NCI-H2196 (cell line): ENCODE data around the gene CPHXL2.

Experiments used
- DNase-seq: peaks from one replicate; lab custom pipeline; 2025; ENCODE audit not compliant: unreplicated experiment; lab: John Stamatoyannopoulos, UW

Gene CPHXL2

GRCh38 chr16:75644240-75645012 lies 32.4 kb downstream of the CPHXL2 start:
- no peak for DNase-seq

- DNase-seq, result no peak
These were observed 36.2 kb downstream of the CPHXL2 start for GRCh38 chr16:75640598-75640997.

DNA sequence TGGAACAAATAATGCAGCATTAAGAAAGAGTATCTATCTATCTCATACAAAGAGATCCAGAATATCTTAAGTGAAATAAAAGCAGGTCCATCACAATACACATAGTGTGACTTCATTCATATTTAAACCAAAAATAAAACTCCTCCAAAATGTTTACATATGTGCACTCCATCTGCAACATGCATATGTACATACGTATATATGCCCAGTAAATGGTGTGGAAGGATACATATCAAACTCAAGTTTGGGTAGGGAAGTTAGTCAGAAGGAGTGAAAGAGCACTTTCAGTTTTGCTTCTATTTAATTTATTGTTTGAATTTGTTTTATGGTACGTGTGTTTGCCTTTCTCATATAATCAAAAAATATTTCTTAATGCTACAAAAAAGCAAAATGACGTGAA lies 41.8 kb downstream of the CPHXL2 start:
- DNase-seq, result no peak

- DNase-seq, result peak; percentile 26
These were observed 44.0 kb downstream of the CPHXL2 start for GRCh38 chr16:75632857-75633256.

DNA sequence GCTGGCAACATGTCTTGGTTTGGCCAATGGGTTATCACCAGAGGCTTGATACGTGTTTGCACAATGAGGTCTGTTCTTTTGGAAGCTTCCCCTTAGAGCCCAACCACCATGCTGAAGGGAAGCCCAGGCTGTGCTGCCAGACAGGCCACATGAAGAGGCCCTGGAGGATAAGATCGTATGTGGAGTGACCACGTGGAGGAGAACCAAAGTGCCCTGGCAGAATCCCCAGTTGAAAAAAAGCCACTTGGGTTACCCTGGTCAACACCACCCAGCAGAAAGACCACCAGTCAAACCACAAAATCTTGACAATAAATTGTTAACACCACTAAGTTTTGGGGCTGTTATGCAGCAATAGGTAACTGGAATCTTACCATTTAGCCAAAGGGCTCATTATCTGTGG lies 46.8 kb downstream of the CPHXL2 start:
- no peak for DNase-seq

DNA sequence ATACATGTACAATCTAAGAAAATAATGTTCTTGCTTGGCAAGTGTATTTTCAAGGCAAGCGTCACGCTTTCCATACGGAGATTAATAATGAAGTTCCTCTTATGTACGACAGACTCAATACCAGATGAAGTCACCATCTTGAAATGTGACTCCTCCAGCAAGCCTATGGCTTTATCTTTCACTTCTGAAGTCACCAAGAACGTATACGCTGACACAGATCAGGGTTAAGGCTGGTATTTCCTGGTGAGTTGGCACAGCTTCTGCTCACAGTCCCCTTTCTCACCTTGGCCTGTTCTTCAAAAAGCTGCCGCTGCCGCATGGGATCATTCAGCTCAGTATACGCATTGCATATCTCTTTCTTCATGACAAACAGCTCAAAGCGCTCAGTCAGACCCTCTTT lies 47.7 kb downstream of the CPHXL2 start:
- DNase-seq, result no peak

- DNase-seq, result no peak
These were observed 48.5 kb downstream of the CPHXL2 start for GRCh38 chr16:75628351-75628750.

DNA sequence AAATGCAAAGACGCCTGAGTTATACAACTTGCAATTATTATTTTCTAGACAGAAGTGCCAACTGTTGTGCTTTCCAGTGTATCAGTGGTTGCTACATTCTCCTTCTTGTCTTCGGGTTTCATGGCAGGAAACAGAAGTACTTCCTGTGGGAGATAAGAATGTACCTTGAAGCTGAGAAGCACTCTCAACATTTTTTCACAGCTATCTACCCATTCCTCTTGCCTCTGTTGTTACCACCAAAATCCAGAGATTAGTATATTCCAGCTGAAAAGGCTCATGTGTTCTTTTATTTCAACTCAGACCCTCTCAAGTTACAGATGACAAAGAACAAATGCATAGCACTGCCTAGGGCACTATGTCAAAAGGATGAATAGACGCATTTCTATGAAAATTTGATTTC lies 49.0 kb downstream of the CPHXL2 start:
- DNase-seq, result no peak

DNA sequence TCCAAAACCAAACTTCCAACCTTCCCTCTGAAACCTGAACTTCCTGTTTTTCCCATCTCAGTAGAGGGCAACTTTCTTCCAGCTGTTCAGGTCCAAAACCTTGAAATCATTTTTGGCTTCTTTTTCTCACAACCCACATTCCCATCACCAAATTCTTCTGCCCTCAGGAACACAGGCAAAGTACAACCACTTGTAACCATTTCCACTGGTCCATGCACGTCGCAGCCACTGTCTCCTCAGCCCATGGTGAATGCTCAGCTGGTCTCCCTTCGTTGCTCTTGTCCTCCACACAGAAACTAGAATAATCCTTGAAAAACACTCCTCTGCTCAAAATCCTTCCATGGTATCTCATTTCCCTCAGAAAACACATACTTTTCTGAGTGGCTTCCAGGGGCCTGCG lies 50.0 kb downstream of the CPHXL2 start:
- DNase-seq, result no peak

DNA sequence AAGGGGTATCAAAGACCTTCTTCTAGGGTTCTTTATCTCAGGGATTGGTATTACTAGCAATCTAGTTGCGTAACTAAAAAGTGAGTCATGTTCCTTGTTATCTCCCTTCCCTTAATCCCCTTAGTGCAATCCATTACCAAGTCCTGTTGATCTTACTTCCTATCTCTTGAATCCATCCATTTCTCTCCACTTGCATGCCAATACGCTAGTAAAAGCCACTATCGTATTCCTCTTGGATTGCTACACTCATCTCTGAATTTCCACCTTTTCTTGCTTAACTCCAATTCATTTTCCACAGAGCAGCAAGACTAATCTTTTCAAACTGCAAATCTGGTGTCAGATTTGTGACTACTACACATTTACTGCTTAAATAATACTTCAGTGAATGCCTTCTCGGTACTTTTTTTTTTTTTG lies 51.9 kb downstream of the CPHXL2 start:
- no peak for DNase-seq

DNA sequence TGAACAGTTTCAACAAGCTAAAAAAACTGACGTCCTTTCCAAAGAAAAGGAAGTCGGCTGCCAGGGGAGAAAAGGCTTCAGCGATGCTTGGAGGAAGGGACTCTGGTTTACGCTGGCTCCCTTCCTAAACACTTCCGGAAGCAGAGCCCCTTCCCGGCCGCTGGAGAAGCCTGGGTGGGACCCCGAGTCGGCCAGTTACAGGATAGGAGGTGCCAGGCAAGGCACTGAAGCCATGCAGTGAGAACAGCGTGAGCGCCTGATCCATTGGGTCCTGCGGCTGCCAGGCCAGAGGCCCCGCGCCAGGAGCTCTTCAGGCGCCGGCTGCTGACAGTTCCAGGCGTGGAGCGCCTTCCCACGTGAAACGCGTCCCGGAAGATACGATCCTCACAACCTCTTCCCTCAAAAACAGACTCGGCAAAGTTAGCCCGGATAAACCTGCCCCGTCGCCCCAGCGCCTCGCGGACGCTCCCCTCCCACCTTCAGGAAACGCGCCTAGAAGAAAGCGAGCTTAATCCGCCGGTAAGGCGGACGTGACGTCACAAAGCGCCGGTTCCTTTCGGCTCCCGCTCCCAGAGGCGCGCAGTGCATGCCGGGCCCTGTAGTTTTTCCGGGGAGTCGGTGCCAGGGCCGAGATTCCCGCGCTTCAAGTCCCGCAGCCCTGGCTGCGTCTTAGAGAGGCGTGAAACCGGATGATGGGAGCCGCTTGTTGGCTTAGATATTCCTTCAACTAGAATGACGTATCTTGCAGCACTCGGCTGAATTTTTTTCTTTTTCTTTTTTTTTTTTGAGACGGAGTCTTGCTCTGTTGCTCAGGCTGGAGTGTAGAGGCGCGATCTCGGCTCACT lies 53.8 kb downstream of the CPHXL2 start, which contains the start of gene ADAT1:
ADAT1 (minus strand) TSS at position 521 of the 845 bp plus-strand sequence. CDS start 2,482 bp downstream, outside the sequence.
- DNase-seq, result peak; percentile 93

DNA sequence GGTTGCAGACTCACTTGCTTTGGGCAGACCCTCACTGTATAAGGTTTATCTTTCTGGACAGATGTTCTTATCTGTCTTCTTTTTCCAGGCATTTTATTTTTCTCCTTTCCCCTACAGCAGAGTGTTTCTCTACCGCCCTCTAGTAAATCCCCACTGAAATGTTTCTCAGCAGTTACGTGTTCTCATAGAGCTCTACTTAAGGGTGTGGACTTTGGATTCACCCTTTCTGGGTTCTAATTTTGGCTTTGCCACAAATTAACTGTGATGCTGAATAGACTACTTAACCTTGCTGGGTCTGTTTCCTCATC lies 55.7 kb downstream of the CPHXL2 start:
- DNase-seq, result no peak

DNA sequence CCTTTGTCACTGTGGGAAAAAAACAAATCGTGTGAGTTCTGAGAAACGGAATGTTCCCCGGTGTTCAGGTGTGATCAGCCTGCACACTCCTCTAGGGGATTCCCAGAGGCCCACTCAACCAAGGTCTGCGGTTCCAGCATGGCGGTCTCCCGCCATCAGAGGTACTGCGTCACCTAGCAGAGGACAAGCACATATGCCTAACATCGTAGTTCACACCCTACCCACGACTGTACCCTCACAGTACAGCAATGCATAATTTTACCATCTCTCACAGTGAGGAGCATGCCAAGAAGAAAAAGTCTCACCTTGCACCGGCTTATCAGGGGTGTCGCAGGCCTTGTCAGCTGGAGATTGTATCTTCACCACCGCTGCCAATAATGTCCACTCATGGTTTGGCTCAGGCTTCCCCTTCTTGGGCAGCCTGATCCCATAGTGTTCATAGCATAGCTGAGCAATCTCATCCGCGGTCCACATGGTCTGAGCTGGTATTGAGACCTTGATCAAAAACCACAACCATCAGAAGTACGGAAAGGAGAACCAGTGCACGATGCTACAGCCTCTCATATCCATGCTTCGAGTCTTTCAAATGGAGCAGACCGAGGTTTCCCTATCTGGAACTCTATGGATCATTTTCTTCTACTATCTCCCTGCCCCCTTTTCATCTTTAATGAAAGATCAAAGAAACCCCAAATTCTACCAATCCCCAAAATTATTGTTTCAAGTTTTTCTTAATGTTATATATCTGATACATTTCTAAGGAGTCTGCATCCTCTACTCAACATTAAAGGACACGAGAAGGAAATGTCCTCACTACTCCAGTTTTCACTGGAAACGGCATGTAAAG lies 56.3 kb downstream of the CPHXL2 start:
- DNase-seq, result no peak

DNA sequence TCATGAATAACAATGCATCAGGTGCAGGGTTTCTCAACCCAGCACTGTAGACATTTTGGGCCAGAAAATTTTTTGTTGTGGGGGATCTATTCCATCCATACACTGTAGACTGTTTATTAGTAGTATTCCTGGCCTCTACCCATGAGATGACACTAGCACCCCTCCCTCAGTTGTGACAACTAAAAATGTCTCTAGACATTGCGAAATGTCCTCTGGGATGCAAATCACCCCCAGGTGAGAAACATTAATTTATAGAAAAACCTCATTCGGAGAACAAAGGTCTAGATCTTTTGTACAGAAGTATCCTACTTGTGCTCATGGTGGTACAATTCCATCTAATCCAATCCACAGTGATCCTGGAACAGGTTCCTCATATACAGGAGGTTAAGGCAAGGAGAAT lies 58.0 kb downstream of the CPHXL2 start:
- DNase-seq, result no peak

DNA sequence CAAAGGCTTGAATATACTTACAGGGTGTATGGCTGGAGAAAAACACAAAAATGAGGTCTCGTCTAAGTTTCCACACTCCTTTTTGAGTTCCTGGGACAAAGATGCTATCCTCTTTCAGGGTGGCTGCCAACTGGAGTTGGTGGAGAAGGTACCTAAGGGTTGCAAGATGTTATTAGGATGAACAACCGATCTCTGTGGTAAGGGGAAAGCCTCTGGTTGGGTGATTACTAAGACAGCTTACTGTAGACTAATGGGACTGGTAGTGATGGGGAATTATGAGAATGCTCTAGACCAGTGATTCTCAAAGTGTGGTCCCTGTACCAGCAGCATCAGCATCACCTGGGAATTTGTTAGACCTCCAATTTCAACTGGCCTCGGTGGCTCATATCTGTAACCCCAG lies 59.7 kb downstream of the CPHXL2 start:
- no peak for DNase-seq

DNA sequence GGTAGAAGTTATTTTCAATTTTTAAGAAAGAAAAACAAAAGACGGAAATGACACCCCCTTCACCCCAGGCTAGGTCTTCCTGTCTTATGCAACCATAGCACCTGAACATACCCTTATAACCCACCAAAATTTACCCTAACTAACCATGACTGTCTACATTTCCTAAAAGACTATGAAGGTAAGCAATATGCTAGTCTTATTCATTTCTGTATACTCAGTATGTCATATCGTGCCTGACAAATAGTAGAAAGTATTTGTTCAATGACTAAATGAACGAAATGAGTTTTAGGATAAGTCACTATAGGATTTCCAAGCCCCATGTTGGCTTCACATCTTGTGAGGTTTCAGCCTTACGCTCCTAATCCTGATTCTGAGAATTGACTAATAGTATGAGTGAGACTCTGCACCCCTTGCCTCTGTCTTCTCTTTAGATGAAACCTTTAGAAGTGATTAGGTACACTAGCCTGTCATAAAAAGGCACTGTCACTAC lies 60.2 kb downstream of the CPHXL2 start:
- DNase-seq, result no peak

GRCh38 chr16:75615619-75616018 lies 61.2 kb downstream of the CPHXL2 start:
- DNase-seq, result no peak

DNA sequence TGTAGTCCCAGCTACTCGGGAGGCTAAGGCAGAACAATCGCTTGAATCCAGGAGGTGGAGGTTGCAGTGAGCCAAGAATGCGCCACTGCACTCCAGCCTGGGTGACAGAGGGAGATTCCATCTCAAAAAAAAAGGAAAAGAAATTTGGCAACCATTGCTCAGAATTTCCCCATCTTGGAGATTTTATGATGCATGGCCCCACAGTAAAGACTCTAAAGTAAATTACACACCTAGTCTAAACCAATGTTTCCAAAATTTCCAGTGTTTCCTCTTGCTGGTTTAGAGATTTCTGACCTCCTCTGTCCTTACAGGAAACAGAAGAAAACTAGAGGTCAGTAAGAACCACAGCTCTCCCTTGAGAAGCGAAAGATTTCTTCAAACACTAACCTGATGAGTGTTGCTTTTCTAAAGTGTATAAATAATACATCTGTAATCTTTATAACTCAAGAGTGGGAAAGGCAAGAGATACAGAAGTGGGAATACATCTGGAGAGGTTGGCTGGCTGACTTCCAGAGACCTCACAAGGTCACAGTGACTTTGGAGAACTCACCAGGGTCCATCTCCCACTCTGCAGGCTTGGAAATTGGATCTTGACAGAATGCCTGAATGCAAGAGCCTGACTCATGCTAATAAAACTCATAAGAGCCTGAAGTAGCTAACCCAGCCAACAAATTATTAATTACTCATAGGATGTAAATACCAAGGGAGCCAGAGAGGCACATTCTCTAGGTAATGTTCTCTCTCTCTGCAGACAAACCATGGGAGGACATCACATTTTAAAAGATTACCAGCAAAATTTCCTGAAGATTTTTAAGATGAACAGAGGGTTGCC lies 62.5 kb downstream of the CPHXL2 start:
- DNase-seq, result no peak
